ENCODE data around the gene EIPR1.
"Not testable (repeated sequence)": the region's sequence is repeated elsewhere in the genome, so short reads cannot be mapped to it uniquely, and the experiment has no call there.

EIPR1 gene

GRCh38 chr2:3399829-3400228 lies 22.2 kb upstream of the EIPR1 start:
- DNase-seq, result peak; percentile 62

DNA sequence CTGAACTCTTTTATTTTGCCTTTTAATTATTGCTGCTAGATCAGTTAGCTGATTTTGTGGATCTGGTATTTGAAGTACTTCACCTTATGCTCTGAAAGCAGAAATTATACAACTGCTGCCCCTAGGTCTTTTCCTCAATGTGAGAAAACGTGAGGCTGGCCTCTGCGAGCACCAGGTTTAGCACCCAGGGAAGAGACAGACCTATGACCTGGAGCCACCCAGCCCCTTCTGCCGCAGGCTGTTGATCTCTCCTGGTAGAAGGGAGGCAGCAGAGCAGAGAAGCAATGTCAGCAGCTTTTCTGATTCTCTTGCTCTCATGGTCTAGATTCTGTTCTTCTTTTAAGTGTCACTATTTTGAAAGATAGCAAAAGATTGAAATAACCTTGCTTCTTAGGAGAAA lies 21.8 kb upstream of the EIPR1 start:
- DNase-seq, result no peak

- DNase-seq, result no peak
Measured at GRCh38 chr2:3398857-3399256, 21.2 kb upstream of the EIPR1 start.

DNA sequence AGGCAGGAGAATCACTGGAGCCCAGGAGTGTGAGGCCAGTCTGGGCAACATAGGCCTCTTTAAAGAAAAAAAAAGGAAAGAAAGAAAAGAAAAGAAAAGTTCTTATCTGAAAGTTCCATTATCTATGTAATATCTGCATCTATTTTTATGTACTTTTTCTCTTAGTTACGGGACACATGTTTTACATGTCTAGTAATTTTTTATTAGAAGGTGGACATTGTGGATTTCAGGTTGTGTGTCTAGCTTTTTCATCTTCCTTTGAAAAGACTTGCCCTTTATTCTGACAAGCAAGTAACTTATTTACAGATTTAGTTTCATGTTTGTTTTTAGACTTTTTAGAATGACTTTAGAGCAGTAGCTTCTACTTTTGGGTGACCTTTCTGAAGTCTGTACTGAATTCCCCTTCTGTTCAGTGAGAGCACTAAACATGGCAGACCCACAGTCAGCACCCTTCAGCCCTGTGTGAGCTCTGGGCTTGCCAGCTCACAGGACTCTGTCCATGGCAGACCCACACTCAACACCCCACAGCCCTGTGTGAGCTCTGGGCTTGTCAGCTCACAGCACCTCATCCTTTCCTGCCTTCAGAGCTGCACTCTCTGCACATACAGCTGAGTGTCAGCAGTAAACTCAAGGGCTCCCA lies 19.4 kb upstream of the EIPR1 start:
- DNase-seq, result no peak

GRCh38 chr2:3392216-3392615 lies 14.6 kb upstream of the EIPR1 start:
- DNase-seq, result no peak

- DNase-seq, result no peak
Measured at GRCh38 chr2:3390041-3390440, 12.4 kb upstream of the EIPR1 start.

- DNase-seq, result no peak
Measured at GRCh38 chr2:3389193-3389592, 11.6 kb upstream of the EIPR1 start.

DNA sequence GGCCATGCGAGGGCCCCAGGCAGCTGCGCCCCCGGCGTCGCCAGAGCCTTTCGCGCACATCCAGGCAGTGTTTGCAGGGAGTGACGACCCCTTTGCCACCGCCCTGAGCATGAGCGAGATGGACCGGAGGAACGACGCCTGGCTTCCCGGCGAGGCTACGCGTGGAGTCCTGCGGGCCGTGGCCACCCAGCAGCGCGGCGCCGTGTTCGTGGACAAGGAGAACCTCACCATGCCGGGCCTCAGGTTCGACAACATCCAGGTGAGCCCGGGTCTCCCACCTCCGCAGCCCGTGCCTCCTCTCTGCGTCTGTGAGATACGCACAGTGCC lies 10.8 kb upstream of the EIPR1 start:
- DNase-seq, result no peak

DNA sequence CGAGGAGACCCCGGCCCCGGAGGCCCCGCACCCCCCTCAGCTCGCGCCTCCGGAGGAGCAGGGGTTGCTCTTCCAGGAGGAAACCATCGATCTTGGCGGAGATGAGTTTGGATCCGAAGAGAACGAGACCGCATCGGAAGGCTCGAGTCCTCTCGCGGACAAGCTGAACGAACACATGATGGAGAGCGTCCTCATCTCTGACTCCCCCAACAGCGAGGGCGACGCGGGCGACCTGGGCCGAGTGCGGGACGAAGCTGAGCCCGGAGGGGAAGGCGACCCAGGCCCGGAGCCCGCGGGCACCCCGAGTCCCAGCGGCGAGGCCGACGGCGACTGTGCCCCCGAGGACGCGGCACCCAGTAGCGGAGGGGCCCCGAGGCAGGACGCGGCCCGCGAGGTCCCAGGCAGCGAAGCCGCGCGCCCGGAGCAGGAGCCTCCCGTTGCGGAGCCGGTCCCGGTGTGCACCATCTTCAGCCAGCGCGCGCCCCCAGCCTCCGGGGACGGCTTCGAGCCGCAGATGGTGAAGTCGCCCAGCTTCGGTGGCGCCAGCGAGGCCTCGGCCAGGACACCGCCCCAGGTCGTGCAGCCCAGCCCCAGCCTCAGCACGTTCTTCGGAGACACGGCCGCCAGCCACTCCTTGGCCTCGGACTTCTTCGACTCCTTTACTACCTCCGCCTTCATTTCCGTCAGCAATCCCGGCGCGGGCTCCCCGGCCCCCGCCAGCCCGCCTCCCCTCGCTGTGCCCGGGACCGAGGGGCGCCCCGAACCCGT lies 10.2 kb upstream of the EIPR1 start:
- no peak for DNase-seq

DNA sequence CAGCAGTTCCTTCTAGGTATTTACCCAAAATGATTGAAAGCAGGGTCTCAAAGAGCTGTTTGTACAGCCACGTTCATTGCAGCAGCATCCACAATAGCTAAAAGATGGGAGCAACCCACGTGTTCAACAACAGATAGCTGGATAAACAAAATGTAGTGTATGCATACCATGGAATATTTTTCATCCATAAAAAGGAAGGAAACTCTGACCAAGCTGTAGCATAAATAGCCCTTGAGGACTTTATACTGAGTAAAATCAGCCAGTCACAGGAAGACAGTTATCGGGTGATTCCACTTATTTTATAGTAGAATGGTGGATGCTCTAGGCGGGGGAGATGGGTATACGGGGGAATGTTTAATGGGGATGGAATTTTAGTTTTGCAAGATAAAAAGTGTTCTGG lies 9.4 kb upstream of the EIPR1 start:
- DNase-seq, result no peak

- no peak for DNase-seq
Measured at GRCh38 chr2:3386448-3386958, 8.9 kb upstream of the EIPR1 start.

GRCh38 chr2:3379647-3380534 lies 2.3 kb upstream of the EIPR1 start, which contains the start of gene TRAPPC12:
Gene TRAPPC12 (plus strand): TSS chr2:3379694. CDS start chr2:3387624, 7,930 bp downstream.
- peak; percentile 91 for DNase-seq

GRCh38 chr2:3379339-3379646 lies 1.7 kb upstream of the EIPR1 start:
- DNase-seq, result no peak

DNA sequence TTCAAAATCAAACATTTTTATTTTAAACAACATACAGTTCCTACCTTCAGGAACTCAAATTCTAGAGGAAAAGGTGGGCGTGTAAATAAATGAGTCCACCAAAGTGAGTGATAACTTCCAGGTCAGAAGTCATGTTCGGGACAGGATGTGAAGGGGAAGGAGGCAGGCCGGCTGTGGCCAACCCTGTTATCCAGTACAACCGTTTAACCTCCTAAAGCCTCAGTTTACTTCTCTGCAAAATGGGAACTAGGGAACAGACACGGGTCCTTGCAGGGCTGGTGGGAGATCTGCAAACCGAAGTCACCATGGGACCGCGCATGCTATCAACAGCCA lies 373 bp downstream of the EIPR1 start:
- peak; percentile 42 for DNase-seq

- DNase-seq, result no peak
Measured at GRCh38 chr2:3376821-3377220, 797 bp downstream of the EIPR1 start.

GRCh38 chr2:3369340-3370181 lies 8.1 kb downstream of the EIPR1 start:
- not testable (repeated sequence) for DNase-seq

- DNase-seq, result no peak
Measured at GRCh38 chr2:3368261-3368722, 9.3 kb downstream of the EIPR1 start.

DNA sequence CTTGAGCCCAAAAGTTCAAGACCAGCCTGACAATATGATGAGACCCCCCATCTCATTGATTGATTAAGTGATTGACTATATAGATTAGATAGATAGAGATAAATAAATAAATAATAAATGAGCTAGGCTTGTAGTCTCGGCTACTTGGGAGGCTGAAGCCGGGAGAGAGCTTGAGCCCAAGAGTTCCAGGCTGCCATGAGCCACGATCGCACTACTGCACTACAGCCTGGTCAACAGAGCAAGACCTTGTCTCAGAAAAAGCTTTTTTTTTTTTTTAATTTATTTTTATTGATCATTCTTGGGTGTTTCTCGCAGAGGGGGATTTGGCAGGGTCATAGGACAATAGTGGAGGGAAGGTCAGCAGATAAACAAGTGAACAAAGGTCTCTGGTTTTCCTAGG lies 12.4 kb downstream of the EIPR1 start:
- DNase-seq, result no peak

DNA sequence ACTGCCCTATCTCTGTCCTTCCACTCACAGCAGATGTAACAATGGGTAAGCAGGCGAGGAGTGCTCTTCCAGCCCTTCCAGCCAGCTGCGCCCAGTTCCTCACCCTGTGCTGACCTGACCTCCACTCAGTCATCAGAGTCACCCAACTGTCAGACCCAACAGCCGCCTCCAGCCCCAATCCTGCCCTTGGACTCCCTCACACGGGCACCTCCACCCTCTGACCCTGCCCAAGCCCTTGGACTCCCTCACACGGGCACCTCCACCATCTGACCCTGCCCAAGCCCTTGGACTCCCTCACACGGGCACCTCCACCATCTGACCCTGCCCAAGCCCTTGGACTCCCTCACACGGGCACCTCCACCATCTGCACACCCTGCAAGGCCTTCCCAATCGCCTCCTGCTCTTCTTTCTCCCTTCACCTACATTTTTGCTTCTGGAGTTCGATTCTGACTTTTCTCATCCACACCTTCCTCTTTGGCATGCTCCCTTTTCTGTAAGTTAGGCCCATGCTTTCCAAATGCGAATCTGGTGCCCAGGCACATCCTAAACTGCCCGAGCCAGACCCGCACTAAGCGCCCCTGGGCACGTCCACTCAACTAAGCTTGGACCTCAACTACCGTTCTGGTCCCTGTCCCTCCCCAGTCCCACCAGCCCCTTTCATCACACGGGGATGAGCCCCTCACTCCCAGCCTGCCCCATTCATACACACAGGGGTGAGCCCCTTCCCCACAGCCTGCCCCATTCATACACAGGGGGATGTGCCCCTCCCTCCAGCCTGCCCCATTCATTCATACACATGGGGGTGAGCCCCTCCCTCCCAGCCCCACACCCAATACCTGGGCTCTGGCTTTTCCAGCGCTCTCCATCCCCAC lies 15.9 kb downstream of the EIPR1 start:
- no peak for DNase-seq

DNA sequence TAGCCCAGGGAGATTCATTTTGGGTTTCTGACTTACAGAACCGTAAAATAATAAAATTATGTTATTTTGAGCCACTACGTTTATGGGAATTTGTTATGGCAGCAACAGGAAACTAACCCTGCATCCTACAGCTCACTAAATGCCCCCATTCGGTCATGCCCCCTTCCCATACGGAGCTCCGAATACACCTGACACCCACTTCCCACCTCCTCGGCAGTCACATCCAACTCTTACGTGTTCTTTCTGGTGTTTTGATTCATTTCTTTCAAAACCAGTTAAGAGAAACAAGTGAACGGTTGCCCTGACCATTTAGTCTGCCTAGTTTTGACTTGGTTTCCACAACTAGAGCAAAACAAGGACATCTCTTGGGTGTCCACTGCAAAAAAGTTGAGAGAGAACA lies 19.7 kb downstream of the EIPR1 start:
- DNase-seq, result no peak

DNA sequence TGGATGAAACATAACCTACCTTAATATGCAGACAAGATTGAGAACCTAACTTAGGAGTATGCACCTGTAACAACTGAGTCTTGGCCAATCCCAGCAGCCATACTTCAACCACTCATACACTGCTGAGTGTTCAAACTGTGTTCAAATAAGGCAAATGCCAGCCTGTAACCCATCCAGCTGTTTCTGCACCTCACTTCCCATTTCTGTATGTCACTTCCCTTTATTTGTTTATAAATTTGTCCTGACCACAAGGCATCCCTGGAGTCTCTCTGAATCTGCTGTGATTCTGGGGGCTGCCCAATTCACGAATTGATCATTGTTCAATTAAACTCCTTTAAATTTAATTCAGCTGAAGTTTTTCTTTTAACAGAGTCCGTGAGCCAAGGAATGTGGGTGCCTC lies 20.2 kb downstream of the EIPR1 start:
- not testable (repeated sequence) for DNase-seq

GRCh38 chr2:3356799-3357198 lies 20.8 kb downstream of the EIPR1 start:
- no peak for DNase-seq
